OCI-M2 (cell line): ENCODE measurements around the gene C5orf15.

ENCODE experiments used
- DNase-seq: peaks from one replicate; lab custom pipeline; 2025; ENCODE audit not compliant: unreplicated experiment; lab: John Stamatoyannopoulos, UW

The C5orf15 gene

GRCh38 chr5:133968204-133968980 is at the start of gene C5orf15:
C5orf15 (minus strand) TSS chr5:133968625; CDS start chr5:133968584, 41 bp downstream.
- peak; percentile 34 for DNase-seq

- no peak for DNase-seq
These were observed 39.9 kb upstream of the C5orf15 start for GRCh38 chr5:134008266-134008749.

- no peak for DNase-seq
These were observed 39.3 kb upstream of the C5orf15 start for GRCh38 chr5:134007581-134008265.

GRCh38 chr5:134006115-134006514 is 37.7 kb upstream of the C5orf15 start:
- DNase-seq = no peak

- no peak for DNase-seq
These were observed 37.1 kb upstream of the C5orf15 start for GRCh38 chr5:134005417-134006061.

GRCh38 chr5:134004626-134005416 is 36.4 kb upstream of the C5orf15 start, which contains the start of gene VDAC1:
VDAC1 (minus strand) TSS chr5:134004975; CDS start chr5:133993012, 11,963 bp downstream.
- DNase-seq = no peak

GRCh38 chr5:134003817-134004625 is 35.6 kb upstream of the C5orf15 start:
- no peak for DNase-seq

GRCh38 chr5:134003064-134003816 is 34.8 kb upstream of the C5orf15 start:
- DNase-seq = no peak

GRCh38 chr5:134001938-134002731 is 33.7 kb upstream of the C5orf15 start:
- no peak for DNase-seq

- DNase-seq = no peak
These were observed 32.5 kb upstream of the C5orf15 start for GRCh38 chr5:134000696-134001453.

- DNase-seq = no peak
These were observed 31.7 kb upstream of the C5orf15 start for GRCh38 chr5:134000091-134000511.

- DNase-seq = no peak
These were observed 30.4 kb upstream of the C5orf15 start for GRCh38 chr5:133998807-133999206.

GRCh38 chr5:133998042-133998441 is 29.6 kb upstream of the C5orf15 start:
- no peak for DNase-seq

- no peak for DNase-seq
These were observed 28.3 kb upstream of the C5orf15 start for GRCh38 chr5:133996683-133997252.

GRCh38 chr5:133995883-133996563 is 27.6 kb upstream of the C5orf15 start:
- DNase-seq = no peak

- DNase-seq = no peak
These were observed 26.9 kb upstream of the C5orf15 start for GRCh38 chr5:133995341-133995740.

- no peak for DNase-seq
These were observed 26.5 kb upstream of the C5orf15 start for GRCh38 chr5:133994990-133995333.
